MM.1S (cell line): Measurements from ENCODE around the gene SHTN1.

ENCODE experiments used
- DNase-seq: peaks from one replicate; pipeline ENCODE4 v3.0.0-alpha.2; 2015
- H2AFZ ChIP-seq: fragments of 300-600 bp; sonication (generic); 2 replicates; pipeline ENCODE4 v1.6.0; 2016; ENCODE audit warnings: antibody characterized with exemption, low read length
- H3F3A ChIP-seq: fragments of 300-600 bp; sonication (generic); 2 replicates; pipeline ENCODE4 v1.6.1; 2016; ENCODE audit warnings: mild to moderate bottlenecking, antibody characterized with exemption, low read length, moderate library complexity, mixed read lengths; ENCODE audit not compliant: insufficient read depth
- H3K27ac ChIP-seq: fragments of 300-600 bp; sonication (generic); 2 replicates; pipeline ENCODE4 v1.5.1; 2016; ENCODE audit warnings: mild to moderate bottlenecking, low read length
- H3K27me3 ChIP-seq: fragments of 300-600 bp; sonication (generic); replicated peaks from 2 replicates; pipeline ENCODE4 v1.6.0; 2016; ENCODE audit warnings: low read length; ENCODE audit not compliant: insufficient read depth
- H3K36me3 ChIP-seq: fragments of 300-600 bp; sonication (generic); replicated peaks from 2 replicates; pipeline ENCODE4 v1.6.1; 2016; ENCODE audit warnings: mild to moderate bottlenecking, low read length, mixed read lengths; ENCODE audit not compliant: insufficient read depth
- H3K4me1 ChIP-seq: fragments of 300-600 bp; sonication (generic); 2 replicates; pipeline ENCODE4 v1.6.1; 2016; ENCODE audit warnings: low read length, mixed read lengths
- H3K4me2 ChIP-seq: fragments of 300-600 bp; sonication (generic); 2 replicates; pipeline ENCODE4 v1.6.0; 2016; ENCODE audit warnings: low read depth, low read length
- H3K4me3 ChIP-seq: fragments of 300-600 bp; sonication (generic); 2 replicates; pipeline ENCODE4 v1.5.1; 2016; ENCODE audit warnings: low read length, mixed read lengths
- H3K79me2 ChIP-seq: fragments of 300-600 bp; sonication (generic); 2 replicates; pipeline ENCODE4 v1.6.1; 2016; ENCODE audit warnings: mixed run types, low read length, mixed read lengths
- H3K9ac ChIP-seq: fragments of 300-600 bp; sonication (generic); 2 replicates; pipeline ENCODE4 v1.6.1; 2016; ENCODE audit warnings: low read length, mixed read lengths
- H3K9me2 ChIP-seq: fragments of 300-600 bp; sonication (generic); replicated peaks from 2 replicates; pipeline ENCODE4 v1.6.1; 2016; ENCODE audit warnings: mild to moderate bottlenecking, low read length, mixed read lengths; ENCODE audit not compliant: insufficient read depth
- H3K9me3 ChIP-seq: fragments of 300-600 bp; sonication (generic); replicated peaks from 2 replicates; pipeline ENCODE4 v1.6.1; 2016; ENCODE audit warnings: mild to moderate bottlenecking, low read length, mixed read lengths; ENCODE audit not compliant: insufficient read depth
- H4K20me1 ChIP-seq: fragments of 300-600 bp; sonication (generic); 2 replicates; pipeline ENCODE4 v1.6.1; 2016; ENCODE audit warnings: mild to moderate bottlenecking, low read length, moderate library complexity, mixed read lengths; ENCODE audit not compliant: insufficient read depth
- EZH2 ChIP-seq: fragments of 300-600 bp; sonication (generic); optimal IDR thresholded peaks from 2 replicates; pipeline ENCODE3; 2017; ENCODE audit warnings: low read depth, mild to moderate bottlenecking, antibody characterized with exemption, low read length, mixed read lengths
- EZH2phosphoT487 ChIP-seq: fragments of 300-600 bp; sonication (generic); IDR thresholded peaks from 2 replicates; pipeline ENCODE4 v1.6.1; 2018; ENCODE audit warnings: antibody characterized with exemption, low read length
- TF ChIP-seq, protein P1 (sequence below): fragments of 300-600 bp; sonication (generic); IDR thresholded peaks from 2 replicates; pipeline ENCODE4 v1.5.1; 2016; ENCODE audit warnings: antibody characterized with exemption, low read length, mixed read lengths

SHTN1 gene, protein sequence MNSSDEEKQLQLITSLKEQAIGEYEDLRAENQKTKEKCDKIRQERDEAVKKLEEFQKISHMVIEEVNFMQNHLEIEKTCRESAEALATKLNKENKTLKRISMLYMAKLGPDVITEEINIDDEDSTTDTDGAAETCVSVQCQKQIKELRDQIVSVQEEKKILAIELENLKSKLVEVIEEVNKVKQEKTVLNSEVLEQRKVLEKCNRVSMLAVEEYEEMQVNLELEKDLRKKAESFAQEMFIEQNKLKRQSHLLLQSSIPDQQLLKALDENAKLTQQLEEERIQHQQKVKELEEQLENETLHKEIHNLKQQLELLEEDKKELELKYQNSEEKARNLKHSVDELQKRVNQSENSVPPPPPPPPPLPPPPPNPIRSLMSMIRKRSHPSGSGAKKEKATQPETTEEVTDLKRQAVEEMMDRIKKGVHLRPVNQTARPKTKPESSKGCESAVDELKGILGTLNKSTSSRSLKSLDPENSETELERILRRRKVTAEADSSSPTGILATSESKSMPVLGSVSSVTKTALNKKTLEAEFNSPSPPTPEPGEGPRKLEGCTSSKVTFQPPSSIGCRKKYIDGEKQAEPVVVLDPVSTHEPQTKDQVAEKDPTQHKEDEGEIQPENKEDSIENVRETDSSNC

DNA sequence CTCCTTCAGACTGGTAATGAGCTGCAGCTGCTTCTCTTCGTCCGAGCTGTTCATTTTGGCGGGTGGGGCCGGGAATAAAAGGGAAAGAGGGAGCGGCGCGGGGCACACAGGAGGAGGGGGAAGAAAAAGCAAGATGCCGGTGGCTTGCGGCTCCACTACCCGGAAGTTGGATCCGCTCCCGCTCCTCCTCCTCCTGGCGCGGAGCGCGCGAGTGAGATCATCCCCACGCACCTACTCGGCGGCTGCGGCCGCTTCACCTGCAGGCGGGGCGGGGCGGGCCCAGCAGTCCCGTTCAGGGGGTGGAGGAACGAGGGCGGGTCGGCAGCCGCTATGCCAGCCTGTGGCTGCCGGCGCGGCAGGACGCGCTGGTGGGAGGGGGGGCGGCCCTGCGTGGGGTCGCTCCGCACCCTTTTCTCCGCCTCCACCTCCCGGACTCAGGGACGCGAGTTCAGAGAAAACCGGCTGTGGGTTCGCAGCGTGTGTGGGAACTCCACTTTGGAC, at the start of gene SHTN1:
SHTN1 (minus strand) TSS at position 162 of the 501 bp plus-strand sequence; CDS start at position 54, 108 bp downstream.
- Histone ChIP-seq H3K9me2 (no peaks in the 10 kb centered on the region), H3F3A (no peaks in the 10 kb centered on the region), H2AFZ (peak within 1 kb of the TSS; percentile 80), H3K9ac (peak within 1 kb of the TSS; percentile 72), H3K79me2 (no peaks in the 10 kb centered on the region), H3K4me1 (no peaks in the 10 kb centered on the region), H4K20me1 (no peaks in the 10 kb centered on the region), H3K4me2 (peak within 1 kb of the TSS; percentile 89), H3K9me3 (no peaks in the 10 kb centered on the region), H3K36me3 (no peaks in the 10 kb centered on the region), H3K4me3 (peak within 1 kb of the TSS; percentile 80), H3K27me3 (no peaks in the 10 kb centered on the region), H3K27ac (peak within 1 kb of the TSS; percentile 20; the same call in 1 of the 2 replicates)
- TF ChIP-seq EZH2phosphoT487 (no peak), EZH2 (no peak)
- TF ChIP-seq, protein P1, sequence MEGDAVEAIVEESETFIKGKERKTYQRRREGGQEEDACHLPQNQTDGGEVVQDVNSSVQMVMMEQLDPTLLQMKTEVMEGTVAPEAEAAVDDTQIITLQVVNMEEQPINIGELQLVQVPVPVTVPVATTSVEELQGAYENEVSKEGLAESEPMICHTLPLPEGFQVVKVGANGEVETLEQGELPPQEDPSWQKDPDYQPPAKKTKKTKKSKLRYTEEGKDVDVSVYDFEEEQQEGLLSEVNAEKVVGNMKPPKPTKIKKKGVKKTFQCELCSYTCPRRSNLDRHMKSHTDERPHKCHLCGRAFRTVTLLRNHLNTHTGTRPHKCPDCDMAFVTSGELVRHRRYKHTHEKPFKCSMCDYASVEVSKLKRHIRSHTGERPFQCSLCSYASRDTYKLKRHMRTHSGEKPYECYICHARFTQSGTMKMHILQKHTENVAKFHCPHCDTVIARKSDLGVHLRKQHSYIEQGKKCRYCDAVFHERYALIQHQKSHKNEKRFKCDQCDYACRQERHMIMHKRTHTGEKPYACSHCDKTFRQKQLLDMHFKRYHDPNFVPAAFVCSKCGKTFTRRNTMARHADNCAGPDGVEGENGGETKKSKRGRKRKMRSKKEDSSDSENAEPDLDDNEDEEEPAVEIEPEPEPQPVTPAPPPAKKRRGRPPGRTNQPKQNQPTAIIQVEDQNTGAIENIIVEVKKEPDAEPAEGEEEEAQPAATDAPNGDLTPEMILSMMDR, result no peak
- DNase-seq, result peak; percentile 63

DNA sequence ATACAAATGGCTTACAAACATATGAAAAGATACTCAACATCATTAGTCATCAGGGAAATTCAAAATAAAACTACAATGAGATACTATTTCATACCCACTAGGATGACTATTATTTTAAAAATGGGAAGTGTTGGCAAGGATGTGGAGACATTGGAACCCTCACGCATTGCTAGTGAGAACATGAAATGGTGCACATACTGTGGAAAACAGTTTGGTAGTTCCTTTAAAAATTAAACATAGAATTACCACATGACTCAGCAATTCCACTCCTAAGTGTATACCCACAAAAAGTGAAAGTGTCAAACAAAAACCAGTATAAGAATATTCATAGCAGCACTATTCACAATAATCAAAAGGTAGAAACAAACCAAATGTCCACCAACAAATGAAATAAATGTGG, 48.5 kb upstream of the SHTN1 start:
- Histone ChIP-seq H3K27me3 (no peaks in the 10 kb centered on the region), H3K4me3 (no peak overlapping the region), H3F3A (no peaks in the 10 kb centered on the region), H3K36me3 (no peaks in the 10 kb centered on the region), H3K4me2 (no peak overlapping the region), H4K20me1 (no peaks in the 10 kb centered on the region), H3K27ac (no peak overlapping the region), H3K4me1 (no peaks in the 10 kb centered on the region), H3K79me2 (no peaks in the 10 kb centered on the region), H2AFZ (no peak overlapping the region), H3K9me3 (no peaks in the 10 kb centered on the region), H3K9ac (no peak overlapping the region), H3K9me2 (no peaks in the 10 kb centered on the region)
- no peak for DNase-seq
- TF ChIP-seq, protein P1, result no peak
- TF ChIP-seq EZH2 (no peak), EZH2phosphoT487 (no peak)

DNA sequence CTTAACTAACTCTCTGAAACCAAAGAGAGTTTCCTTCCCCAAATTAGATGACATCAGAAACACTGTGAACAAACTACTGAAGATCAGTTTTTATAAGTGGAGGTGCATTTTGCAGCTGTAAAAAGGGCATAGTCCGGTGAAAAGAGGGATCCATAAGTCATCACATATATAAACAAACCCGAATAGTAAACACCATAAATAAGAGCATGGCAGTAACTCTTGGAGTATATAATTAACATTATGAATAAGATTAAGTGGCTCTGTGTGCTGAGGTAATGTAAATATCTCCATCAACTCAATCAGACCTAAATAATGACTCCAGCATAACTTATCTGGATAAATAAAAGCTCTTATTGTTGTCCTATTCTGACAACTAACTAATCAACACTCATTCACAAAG, 43.0 kb upstream of the SHTN1 start:
- Histone ChIP-seq H3K9ac (no peak overlapping the region), H2AFZ (no peak overlapping the region), H3K9me2 (no peaks in the 10 kb centered on the region), H3K4me1 (no peaks in the 10 kb centered on the region), H4K20me1 (no peaks in the 10 kb centered on the region), H3K79me2 (no peaks in the 10 kb centered on the region), H3K4me3 (no peak overlapping the region), H3K4me2 (no peak overlapping the region), H3K9me3 (no peaks in the 10 kb centered on the region), H3K36me3 (no peaks in the 10 kb centered on the region), H3K27ac (no peak overlapping the region), H3K27me3 (no peaks in the 10 kb centered on the region), H3F3A (no peaks in the 10 kb centered on the region)
- no peak for DNase-seq
- TF ChIP-seq, protein P1, result no peak
- TF ChIP-seq EZH2phosphoT487, result no peak
- TF ChIP-seq EZH2, result no peak
